Measurements from ENCODE around the gene ST8SIA6. TPM values are rescaled to one million over a fixed set of nuclear protein-coding genes. Genes with fewer than 3 reads are reported as not detected.

The ST8SIA6 gene
- total and polyA plus RNA-seq, 10 of the 15 experiments (the other 5 are each of a cell fraction or from before 2014, with no cell fraction given) = 0.22 TPM; not detected in 9

GRCh38 chr10:17470246-17470645 lies 15.9 kb upstream of the ST8SIA6 start (continued):
- TF ChIP-seq, protein P1, sequence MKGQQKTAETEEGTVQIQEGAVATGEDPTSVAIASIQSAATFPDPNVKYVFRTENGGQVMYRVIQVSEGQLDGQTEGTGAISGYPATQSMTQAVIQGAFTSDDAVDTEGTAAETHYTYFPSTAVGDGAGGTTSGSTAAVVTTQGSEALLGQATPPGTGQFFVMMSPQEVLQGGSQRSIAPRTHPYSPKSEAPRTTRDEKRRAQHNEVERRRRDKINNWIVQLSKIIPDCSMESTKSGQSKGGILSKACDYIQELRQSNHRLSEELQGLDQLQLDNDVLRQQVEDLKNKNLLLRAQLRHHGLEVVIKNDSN (IDR thresholded peaks at IDR 0.05; ENCODE audit: borderline replicate concordance, extremely low read length, insufficient read depth, low read depth, low read length) = no peak
- TF ChIP-seq SUZ12 (IDR thresholded peaks at IDR 0.05; ENCODE audit: unreplicated experiment) (no peak), RBBP5 (conservative IDR thresholded peaks at IDR 0.05) (no peak)

GRCh38 chr10:17465328-17466125 lies 11.1 kb upstream of the ST8SIA6 start:
- Histone ChIP-seq H3K4me3 (no peak overlapping the region), H3K27me3 (replicated peaks in 1 of 2; ENCODE audit: control insufficient read depth in 2 of 2, insufficient read depth in 2 of 2, low read length in 1 of 2) (no peaks in the 10 kb centered on the region), H3K4me2 (ENCODE audit: control insufficient read depth, insufficient read depth) (no peak overlapping the region), H3K9me3 (replicated peaks; ENCODE audit: control insufficient read depth, insufficient read depth, low read length) (peaks cover 5% of the 10 kb centered on the region), H3K4me1 (ENCODE audit: control insufficient read depth, insufficient read depth, low read length) (no peaks in the 10 kb centered on the region), H3K9ac (ENCODE audit: control insufficient read depth, insufficient read depth, low read length) (no peak overlapping the region), H3K27ac (ENCODE audit: control insufficient read depth, insufficient read depth) (no peak overlapping the region), H2AFZ (ENCODE audit: control insufficient read depth, low read depth, low read length) (no peak overlapping the region), H3K79me2 (ENCODE audit: control insufficient read depth, insufficient read depth, low read length) (no peaks in the 10 kb centered on the region), H4K20me1 (ENCODE audit: control insufficient read depth, insufficient read depth) (no peaks in the 10 kb centered on the region), H3K36me3 (ENCODE audit: control insufficient read depth in 2 of 2, insufficient read depth in 2 of 2, low read length in 1 of 2) (no peaks in the 10 kb centered on the region)
- FAIRE-seq = no peak
- 29% methylated on average over 5 of the region's 5 CpGs for WGBS (ENCODE audit: insufficient coverage, insufficient replicate concordance, low lambda C conversion rate, missing lambda C conversion rate)
- RAD21 ChIA-PET (ENCODE audit: unreplicated experiment) = interaction anchor here (1.1 to 2.0 kb wide), 3 partner anchors 44 to 133 kb away, joined by 3 to 6 read pairs (median 4); no protein-coding TSS in a partner anchor
- BruUV-seq (replicated peaks) = no TSS peak
- SMC1A ChIA-PET (ENCODE audit: uncharacterized antibody, unreplicated experiment) = interaction anchor here (0.6 to 2.1 kb wide), 4 partner anchors 17 to 1330 kb away, joined by 3 to 7 read pairs (median 3); no protein-coding TSS in a partner anchor
- CTCF ChIA-PET = interaction anchor here (0.6 kb wide), 2 partner anchors 88 to 316 kb away, joined by 3 to 4 read pairs; no protein-coding TSS in a partner anchor
- intact Hi-C loops (cut with micrococcal nuclease; ENCODE audit: unreplicated experiment) = no loop called here
- POLR2A ChIA-PET = interaction anchor here (0.5 to 0.9 kb wide), 3 partner anchors 11 to 618 kb away, joined by 3 read pairs; partner anchors contain the start of gene ST8SIA6
- in situ Hi-C loops (cut with MboI) = no loop called here
- no peak for DNase-seq (ENCODE audit: low read depth, low spot score)
- no peak for ATAC-seq
- TF ChIP-seq, protein P2, sequence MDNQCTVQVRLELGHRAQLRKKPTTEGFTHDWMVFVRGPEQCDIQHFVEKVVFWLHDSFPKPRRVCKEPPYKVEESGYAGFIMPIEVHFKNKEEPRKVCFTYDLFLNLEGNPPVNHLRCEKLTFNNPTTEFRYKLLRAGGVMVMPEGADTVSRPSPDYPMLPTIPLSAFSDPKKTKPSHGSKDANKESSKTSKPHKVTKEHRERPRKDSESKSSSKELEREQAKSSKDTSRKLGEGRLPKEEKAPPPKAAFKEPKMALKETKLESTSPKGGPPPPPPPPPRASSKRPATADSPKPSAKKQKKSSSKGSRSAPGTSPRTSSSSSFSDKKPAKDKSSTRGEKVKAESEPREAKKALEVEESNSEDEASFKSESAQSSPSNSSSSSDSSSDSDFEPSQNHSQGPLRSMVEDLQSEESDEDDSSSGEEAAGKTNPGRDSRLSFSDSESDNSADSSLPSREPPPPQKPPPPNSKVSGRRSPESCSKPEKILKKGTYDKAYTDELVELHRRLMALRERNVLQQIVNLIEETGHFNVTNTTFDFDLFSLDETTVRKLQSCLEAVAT (IDR thresholded peaks at IDR 0.05) = no peak
- TF ChIP-seq NFIC (IDR thresholded peaks at IDR 0.05; ENCODE audit: low read depth, low read length) = no peak
- TF ChIP-seq BHLHE40 (IDR thresholded peaks at IDR 0.05; ENCODE audit: borderline replicate concordance in 1 of 2, low read depth in 2 of 2, low read length in 1 of 2) = peak; percentile 25 to 64; a peak in 1 of 4 replicates

Data from GM12878 (cell line).